Right cardiac atrium (tissue), 5 donors: ENCODE results near the gene TNFSF18. TPM values are rescaled to one million over a fixed set of nuclear protein-coding genes. Genes with fewer than 3 reads are reported as not detected.
A peak's percentile ranks its signal among the peaks of the same experiment; 100 is the strongest.
"Not testable (repeated sequence)": the region's sequence is repeated elsewhere in the genome, so short reads cannot be mapped to it uniquely, and the experiment has no call there.

Experiments used
- ATAC-seq, 2 donors: fragments of 200-7000 bp; cut with Tn5 transposase; one replicate each; pipeline versions ENCODE4 v1.8.0 to v1.9.1; 2020; ENCODE audit warnings: moderate library complexity in 2 of 2, mild to moderate bottlenecking in 1 of 2
- DNase-seq, 3 donors: peaks; one replicate each; pipeline ENCODE4 v3.0.0-alpha.2; 2020
- H3K27ac ChIP-seq: one replicate; pipeline ENCODE4 v1.5.1; 2013; ENCODE audit warnings: mild to moderate bottlenecking, low read length, control low read depth, moderate library complexity
- H3K27me3 ChIP-seq: one replicate; pipeline ENCODE4 v1.6.1; 2013; ENCODE audit not compliant: control insufficient read depth, insufficient read depth
- H3K4me1 ChIP-seq: one replicate; pipeline ENCODE4 v1.6.1; 2013; ENCODE audit warnings: low read length; ENCODE audit not compliant: control insufficient read depth, insufficient read depth
- H3K4me3 ChIP-seq: one replicate; pipeline ENCODE4 v1.5.1; 2013; ENCODE audit warnings: low read length, control low read depth
- H3K9me3 ChIP-seq: one replicate; pipeline ENCODE4 v1.6.1; 2013; ENCODE audit warnings: low read length; ENCODE audit not compliant: control insufficient read depth
- WGBS: extraction: QIAGEN DNeasy Blood & Tissue Kit; methylation state at CpG from one replicate; pipeline ENCODE4 v1.1.7; 2013; 5-methylcytosine and 5-hydroxymethylcytosine counted together
- intact Hi-C, 4 donors: fragments of 100-400 bp; cut with DNase I; formaldehyde crosslinking; loops; one replicate each; pipeline versions ENCODE4 v1.11.0 to v1.14.0; 2022 to 2023
- long read RNA-seq, 4 donors: library from polyadenylated mRNA; unstranded; transcript quantifications; one replicate each; pipeline ENCODE4 v2.0.0, GENCODE V29; 2020 to 2021
- polyA plus RNA-seq: library from polyadenylated mRNA; stranded (reverse); fragments of 200-250 nt; gene quantifications from one replicate; pipeline ENCODE4 v1.2.3, GENCODE V29; 2013
- total RNA-seq, 4 donors: library from RNA; stranded (reverse); fragmentation: NEBNext Ultra II Directional; extraction: Animal tissue kit (Norgen Biotek cat#: 25700); gene quantifications; one replicate each; pipeline ENCODE4 v1.2.1, GENCODE V29; 2021
- donor health status: healthy with polysubstance abuse.
- donor health status: DM: no; HTN: yes; CAD: no.
- donor health status: DM: no; HTN: no; CAD: no.
- donor health status: DM: no; HTN: yes; CAD: no; lungs with severe emphysema.
- donor health status: DM: yes; HTN: yes; CAD: no.

Gene TNFSF18
- not detected for total RNA-seq
- not detected for polyA plus RNA-seq
- long read RNA-seq, donor 1, result 0 reads
- long read RNA-seq, donor 2, result 0 reads
- long read RNA-seq, donor 3, result 0 reads
- long read RNA-seq, donor 4, result 0 reads

DNA sequence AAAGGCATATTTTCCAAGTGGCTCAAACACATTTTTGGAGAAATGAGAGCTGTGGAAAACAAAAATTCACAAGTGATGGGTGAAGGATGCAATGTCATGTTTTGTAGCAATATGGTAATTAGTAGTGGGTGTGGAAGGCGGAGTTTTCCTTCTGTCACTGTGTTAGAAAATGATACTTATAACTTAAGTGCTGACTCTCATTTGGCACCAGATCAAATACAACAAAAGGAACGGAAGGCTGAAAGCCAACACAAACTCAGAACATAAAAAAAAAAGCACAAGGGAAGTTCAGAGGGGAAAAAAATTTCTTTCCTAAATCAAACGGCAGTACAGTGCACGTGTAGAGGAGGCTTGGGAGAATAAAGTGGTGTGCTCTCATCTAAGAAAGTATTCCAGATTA lies at the start of gene TNFSF18:
Gene TNFSF18 (minus strand): TSS at position 77 of the 400 bp plus-strand sequence. CDS start 45 bp downstream, at position 32.
- Histone ChIP-seq H3K27ac (no peak within 1 kb of the TSS), H3K4me3 (no peak within 1 kb of the TSS), H3K4me1 (no peaks in the 10 kb centered on the region), H3K27me3 (no peaks in the 10 kb centered on the region), H3K9me3 (no peaks in the 10 kb centered on the region)
- intact Hi-C loops, result no loop called here
- WGBS, result 3% methylated on average over 4 of the region's 4 CpGs
- DNase-seq (no peak), ATAC-seq (peak; percentile 74 to 89)

DNA sequence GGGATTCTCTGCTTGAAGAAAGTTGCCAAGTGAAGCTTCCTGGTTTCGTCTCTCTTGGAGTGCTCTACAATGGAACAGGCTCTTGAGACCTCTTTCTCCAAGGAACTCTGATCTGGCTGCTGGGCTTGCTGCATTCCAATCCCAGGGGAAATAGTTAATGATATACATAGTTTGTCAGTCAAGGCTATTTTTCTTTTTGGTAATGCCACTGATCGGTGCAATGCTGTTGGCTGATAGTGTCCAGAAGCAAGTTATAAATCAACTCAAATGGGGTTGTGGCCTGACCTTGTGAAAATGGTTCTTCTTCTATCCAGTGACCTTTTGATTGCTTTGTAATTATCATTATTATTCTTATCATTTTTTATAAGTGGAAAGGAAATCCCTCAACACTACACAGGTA lies 48.4 kb upstream of the TNFSF18 start:
- ATAC-seq (no peak), DNase-seq (no peak)
- H3K4me3 ChIP-seq, result no peak overlapping the region
- no peaks in the 10 kb centered on the region for H3K4me1 ChIP-seq
- no peaks in the 10 kb centered on the region for H3K9me3 ChIP-seq
- 71% methylated on average over 2 of the region's 2 CpGs for WGBS
- H3K27ac ChIP-seq, result no peak overlapping the region
- intact Hi-C loops, result no loop called here
- H3K27me3 ChIP-seq, result no peaks in the 10 kb centered on the region

DNA sequence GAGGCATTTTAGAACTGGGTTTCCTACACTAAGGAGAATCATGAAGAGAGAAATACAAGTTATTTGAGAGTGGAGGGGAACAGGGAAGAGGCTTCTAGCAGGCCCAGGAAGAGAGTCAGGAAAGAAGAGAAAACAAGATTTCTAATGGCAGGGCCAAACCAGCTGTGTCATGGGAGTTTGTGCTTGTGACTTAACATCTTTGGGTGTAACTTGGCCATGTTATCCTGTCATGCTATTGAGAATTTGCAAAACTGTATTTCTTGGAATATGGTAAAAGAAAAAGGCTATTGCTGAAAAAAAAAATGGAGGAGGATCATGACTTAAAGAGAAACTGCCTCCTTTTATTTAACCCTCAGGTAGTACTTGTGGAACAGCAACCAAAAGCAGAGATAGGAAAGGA lies 47.4 kb upstream of the TNFSF18 start:
- ATAC-seq, result no peak
- Histone ChIP-seq H3K27ac (no peak overlapping the region), H3K9me3 (no peaks in the 10 kb centered on the region), H3K27me3 (no peaks in the 10 kb centered on the region), H3K4me3 (no peak overlapping the region), H3K4me1 (no peaks in the 10 kb centered on the region)
- intact Hi-C loops, result no loop called here
- no peak for DNase-seq

DNA sequence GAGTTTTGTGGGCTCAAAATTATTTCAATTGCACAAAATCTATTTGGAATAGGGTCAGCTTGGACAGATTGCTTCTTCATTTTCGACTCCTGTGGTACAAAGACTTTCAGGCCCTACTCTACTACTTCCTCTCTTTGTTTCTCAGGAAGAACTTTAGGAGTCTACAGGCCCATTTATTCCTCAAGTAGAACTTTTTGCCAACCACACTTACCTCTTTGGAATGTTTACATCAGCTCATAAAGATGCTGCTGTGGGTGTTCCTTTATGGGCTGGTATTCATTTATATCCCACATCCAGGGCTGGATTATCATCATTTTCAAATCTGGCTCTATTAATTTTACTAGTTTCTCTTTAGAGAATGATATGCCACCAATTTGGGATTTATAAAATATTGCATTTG lies 46.3 kb upstream of the TNFSF18 start:
- intact Hi-C loops, result no loop called here
- DNase-seq (no peak), ATAC-seq (no peak)
- no peaks in the 10 kb centered on the region for H3K4me1 ChIP-seq
- H3K4me3 ChIP-seq, result no peak overlapping the region
- no peaks in the 10 kb centered on the region for H3K27me3 ChIP-seq
- WGBS, result 51% methylated on average over 1 of the region's 1 CpG
- no peaks in the 10 kb centered on the region for H3K9me3 ChIP-seq
- H3K27ac ChIP-seq, result no peak overlapping the region

DNA sequence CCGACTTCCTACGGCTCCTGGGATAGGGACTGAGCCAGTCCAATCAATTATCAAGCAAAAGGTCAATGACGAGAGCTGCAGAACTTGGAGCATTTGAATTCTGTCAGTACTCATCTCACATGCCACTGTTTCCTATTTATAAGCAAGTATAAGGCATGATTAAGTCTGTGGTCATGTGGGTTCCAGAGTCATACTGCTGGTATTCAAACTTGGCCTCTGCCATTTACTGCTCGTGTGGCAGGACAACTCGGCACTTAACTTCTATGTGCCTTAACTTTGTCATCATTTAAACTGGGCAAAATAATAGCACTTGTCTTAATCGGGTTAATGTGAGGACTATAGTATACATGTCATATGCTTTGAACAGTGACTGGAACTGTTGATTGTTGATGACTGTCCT lies 44.9 kb upstream of the TNFSF18 start:
- no peaks in the 10 kb centered on the region for H3K27me3 ChIP-seq
- no peaks in the 10 kb centered on the region for H3K9me3 ChIP-seq
- WGBS, result 62% methylated on average over 6 of the region's 6 CpGs
- DNase-seq, result no peak
- H3K27ac ChIP-seq, result no peak overlapping the region
- ATAC-seq, result peak in 1 of 2 donors; percentile 80
- intact Hi-C loops, result no loop called here
- H3K4me3 ChIP-seq, result no peak overlapping the region
- H3K4me1 ChIP-seq, result no peaks in the 10 kb centered on the region

DNA sequence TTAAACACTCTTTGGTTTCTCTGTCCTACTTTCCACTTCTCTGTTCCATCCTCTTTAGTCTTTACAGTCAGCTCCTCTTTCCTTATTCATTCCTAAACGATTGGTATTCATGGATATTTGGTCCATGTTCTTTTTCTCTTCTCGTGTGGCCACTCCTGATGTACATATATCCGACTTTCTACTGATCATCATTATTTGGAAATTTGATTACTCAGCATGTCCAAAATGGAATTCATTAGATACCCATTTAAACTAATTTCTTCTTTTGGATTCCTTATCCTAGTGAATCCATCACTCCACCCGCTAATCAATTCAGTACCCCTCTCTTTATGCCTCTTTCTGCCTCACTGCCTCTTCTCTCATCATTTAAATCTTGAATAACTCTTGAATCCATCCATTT lies 43.8 kb upstream of the TNFSF18 start:
- 93% methylated on average over 4 of the region's 4 CpGs for WGBS
- ATAC-seq (no peak), DNase-seq (no peak)
- Histone ChIP-seq H3K27me3 (no peaks in the 10 kb centered on the region), H3K27ac (no peak overlapping the region), H3K4me3 (no peak overlapping the region), H3K9me3 (no peaks in the 10 kb centered on the region), H3K4me1 (no peaks in the 10 kb centered on the region)
- intact Hi-C loops, result no loop called here

GRCh38 chr1:173093691-173094445 lies 43.1 kb upstream of the TNFSF18 start:
- Histone ChIP-seq H3K4me3 (no peak overlapping the region), H3K27me3 (no peaks in the 10 kb centered on the region), H3K9me3 (no peaks in the 10 kb centered on the region), H3K4me1 (no peaks in the 10 kb centered on the region), H3K27ac (no peak overlapping the region)
- DNase-seq (no peak), ATAC-seq (no peak)
- intact Hi-C loops, result no loop called here

DNA sequence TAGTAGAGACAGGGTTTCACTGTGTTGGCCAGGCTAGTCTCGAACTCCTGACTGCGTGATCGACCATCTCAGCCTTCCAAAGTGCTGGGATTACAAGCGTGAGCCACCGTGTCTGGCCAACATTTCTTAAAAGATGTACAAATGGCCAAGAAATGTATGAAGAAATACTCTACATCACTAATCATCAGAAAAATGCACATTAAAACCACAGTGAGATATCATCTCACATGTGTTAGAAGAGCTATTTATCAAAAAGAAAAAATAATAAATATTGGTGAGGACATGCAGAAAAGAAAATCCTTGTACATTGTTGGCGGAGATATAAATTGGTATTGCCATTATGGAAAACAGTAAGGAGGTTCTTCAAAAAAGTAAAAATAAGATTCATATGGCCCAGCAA lies 33.6 kb upstream of the TNFSF18 start:
- no peaks in the 10 kb centered on the region for H3K4me1 ChIP-seq
- no peak overlapping the region for H3K4me3 ChIP-seq
- no peak for DNase-seq
- intact Hi-C loops, result no loop called here
- ATAC-seq, result no peak
- no peaks in the 10 kb centered on the region for H3K27me3 ChIP-seq
- H3K27ac ChIP-seq, result no peak overlapping the region
- no peaks in the 10 kb centered on the region for H3K9me3 ChIP-seq
- 96% methylated on average over 6 of the region's 6 CpGs for WGBS

GRCh38 chr1:173082913-173083312 lies 32.2 kb upstream of the TNFSF18 start:
- Histone ChIP-seq H3K4me3 (no peak overlapping the region), H3K9me3 (no peaks in the 10 kb centered on the region), H3K27me3 (no peaks in the 10 kb centered on the region), H3K4me1 (no peaks in the 10 kb centered on the region), H3K27ac (no peak overlapping the region)
- ATAC-seq, result no peak
- no peak for DNase-seq
- 83% methylated on average over 1 of the region's 1 CpG for WGBS
- intact Hi-C loops, result no loop called here

GRCh38 chr1:173074217-173074616 lies 23.5 kb upstream of the TNFSF18 start:
- intact Hi-C loops, H3K27ac ChIP-seq, H3K4me1 ChIP-seq, H3K27me3 ChIP-seq, H3K9me3 ChIP-seq, H3K4me3 ChIP-seq, ATAC-seq: not testable (repeated sequence)
- WGBS, result 85% methylated on average over 6 of the region's 6 CpGs
- DNase-seq, result peak in 1 of 3 donors; percentile 6

DNA sequence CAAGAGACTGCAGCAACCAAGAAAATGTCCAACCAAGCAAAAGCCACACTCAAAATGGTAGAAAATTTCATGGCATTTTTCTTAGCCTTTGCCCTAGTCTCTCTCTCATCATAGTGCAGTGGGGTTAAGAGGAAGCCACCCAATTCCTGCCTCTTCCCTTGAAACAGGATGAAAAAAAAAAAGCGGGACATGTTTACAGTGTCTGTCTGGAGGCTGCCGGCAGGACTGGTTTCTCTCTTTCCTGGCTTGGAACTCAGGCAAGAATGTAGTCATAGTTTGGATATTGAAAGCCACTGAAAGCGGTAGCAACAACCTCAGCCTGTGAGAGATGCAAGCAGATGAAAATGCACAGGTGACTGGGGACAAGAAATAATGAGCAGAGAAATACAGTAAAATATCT lies 13.3 kb upstream of the TNFSF18 start:
- intact Hi-C loops, result no loop called here
- no peak overlapping the region for H3K27ac ChIP-seq
- 55% methylated on average over 3 of the region's 3 CpGs for WGBS
- H3K4me3 ChIP-seq, result no peak overlapping the region
- H3K9me3 ChIP-seq, result no peaks in the 10 kb centered on the region
- no peak for ATAC-seq
- no peaks in the 10 kb centered on the region for H3K4me1 ChIP-seq
- DNase-seq, result no peak
- no peaks in the 10 kb centered on the region for H3K27me3 ChIP-seq

DNA sequence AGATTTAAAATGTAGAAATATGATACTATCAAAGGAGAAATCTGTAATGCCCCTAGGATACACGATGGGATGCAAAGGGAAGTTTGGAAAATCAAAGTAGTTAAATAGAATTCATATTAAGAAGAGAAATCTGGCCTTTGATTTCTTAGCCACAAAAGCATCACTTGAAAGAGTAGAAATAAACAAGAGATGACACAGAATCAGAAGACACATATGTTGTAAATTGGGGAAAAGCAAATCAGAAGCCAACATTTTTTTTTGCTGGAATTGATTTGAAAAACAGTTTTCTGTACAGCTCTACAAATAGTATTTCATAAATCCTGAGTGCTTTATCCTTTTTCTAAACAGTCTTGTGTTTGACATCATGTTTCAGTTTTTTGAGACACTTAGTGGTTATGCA lies 12.4 kb upstream of the TNFSF18 start:
- no peak overlapping the region for H3K27ac ChIP-seq
- ATAC-seq (no peak), DNase-seq (no peak)
- intact Hi-C loops, result no loop called here
- no peaks in the 10 kb centered on the region for H3K27me3 ChIP-seq
- 84% methylated on average over 1 of the region's 1 CpG for WGBS
- no peak overlapping the region for H3K4me3 ChIP-seq
- H3K9me3 ChIP-seq, result no peaks in the 10 kb centered on the region
- H3K4me1 ChIP-seq, result no peaks in the 10 kb centered on the region
